Trophoblast cell (in vitro differentiated cells and primary cell): Measurements from ENCODE around the gene GSTA3.
"Not testable (repeated sequence)": the region's sequence is repeated elsewhere in the genome, so short reads cannot be mapped to it uniquely, and the experiment has no call there.

ENCODE experiments used
- DNase-seq, 2 donors: peaks; one replicate each; pipeline ENCODE4 v3.0.0-alpha.2; 2016
- H2AFZ ChIP-seq: 2 replicates; pipeline ENCODE4 v1.6.1; 2013; ENCODE audit warnings: low read length, moderate library complexity, mild to moderate bottlenecking; ENCODE audit not compliant: insufficient read depth, poor library complexity
- H2AK5ac ChIP-seq: 2 replicates; pipeline ENCODE4 v1.6.1; 2013; ENCODE audit warnings: mild to moderate bottlenecking, low read length
- H2BK120ac ChIP-seq: 2 replicates; pipeline ENCODE4 v1.6.1; 2013; ENCODE audit warnings: low read length, mild to moderate bottlenecking, moderate library complexity; ENCODE audit not compliant: insufficient read depth, poor library complexity
- H2BK12ac ChIP-seq: 2 replicates; pipeline ENCODE4 v1.6.1; 2013; ENCODE audit warnings: mild to moderate bottlenecking, low read length, moderate library complexity
- H2BK5ac ChIP-seq: 2 replicates; pipeline ENCODE4 v1.6.1; 2013; ENCODE audit warnings: low read length, low read depth, moderate library complexity, mild to moderate bottlenecking; ENCODE audit not compliant: poor library complexity
- H3K14ac ChIP-seq: 2 replicates; pipeline ENCODE4 v1.6.1; 2013; ENCODE audit warnings: mild to moderate bottlenecking, low read length
- H3K18ac ChIP-seq: 2 replicates; pipeline ENCODE4 v1.6.1; 2013; ENCODE audit warnings: mild to moderate bottlenecking, low read length
- H3K23ac ChIP-seq: 2 replicates; pipeline ENCODE4 v1.6.1; 2013; ENCODE audit warnings: low read length
- H3K27ac ChIP-seq: 2 replicates; pipeline ENCODE4 v1.5.1; 2013; ENCODE audit warnings: low read depth, mild to moderate bottlenecking, inconsistent platforms, low read length, moderate library complexity
- H3K27me3 ChIP-seq: 2 replicates; pipeline ENCODE4 v1.6.1; 2013; ENCODE audit warnings: inconsistent platforms, mild to moderate bottlenecking, low read length, moderate library complexity; ENCODE audit not compliant: insufficient read depth
- H3K36me3 ChIP-seq, 2 experiments: 1 replicate in 1 of 2; 2 replicates in 1 of 2; pipeline ENCODE4 v1.6.1; 2013; ENCODE audit warnings: low read length in 2 of 2, mild to moderate bottlenecking in 2 of 2, moderate library complexity in 1 of 2; ENCODE audit not compliant: insufficient read depth in 2 of 2, control insufficient read depth in 1 of 2
- H3K4ac ChIP-seq: 2 replicates; pipeline ENCODE4 v1.6.1; 2013; ENCODE audit warnings: low read depth, mild to moderate bottlenecking, low read length, moderate library complexity
- H3K4me1 ChIP-seq, 2 experiments: 1 replicate in 1 of 2; 2 replicates in 1 of 2; pipeline ENCODE4 v1.6.1; 2013; ENCODE audit warnings: low read length in 2 of 2, mild to moderate bottlenecking in 2 of 2, moderate library complexity in 1 of 2; ENCODE audit not compliant: insufficient read depth in 2 of 2, control insufficient read depth in 1 of 2
- H3K4me2 ChIP-seq: 2 replicates; pipeline ENCODE4 v1.6.1; 2013; ENCODE audit warnings: inconsistent platforms, mild to moderate bottlenecking, low read length, moderate library complexity
- H3K4me3 ChIP-seq: 2 replicates; pipeline ENCODE4 v1.5.1; 2013; ENCODE audit warnings: mild to moderate bottlenecking, low read depth, low read length, inconsistent platforms
- H3K79me1 ChIP-seq: one replicate; pipeline ENCODE4 v1.6.1; 2013; ENCODE audit warnings: low read length
- H3K79me2 ChIP-seq: 2 replicates; pipeline ENCODE4 v1.6.1; 2013; ENCODE audit warnings: low read length, mild to moderate bottlenecking; ENCODE audit not compliant: control insufficient read depth, insufficient read depth, poor library complexity
- H3K9ac ChIP-seq: 2 replicates; pipeline ENCODE4 v1.6.1; 2013; ENCODE audit warnings: mild to moderate bottlenecking, low read length
- H3K9me3 ChIP-seq: 2 replicates; pipeline ENCODE4 v1.6.1; 2013; ENCODE audit warnings: low read depth, mild to moderate bottlenecking, control low read depth, inconsistent platforms, low read length; ENCODE audit not compliant: insufficient read depth
- H4K12ac ChIP-seq: 2 replicates; pipeline ENCODE4 v1.6.1; 2013; ENCODE audit warnings: low read depth, mild to moderate bottlenecking, low read length, moderate library complexity
- H4K8ac ChIP-seq: 2 replicates; pipeline ENCODE4 v1.6.1; 2013; ENCODE audit warnings: low read depth, mild to moderate bottlenecking, low read length, moderate library complexity
- H4K91ac ChIP-seq: one replicate; pipeline ENCODE4 v1.6.1; 2013; ENCODE audit warnings: low read depth, mild to moderate bottlenecking, low read length, moderate library complexity
- WGBS: extraction: QIAGEN DNeasy Blood & Tissue Kit; methylation state at CpG from one replicate; pipeline ENCODE4 v1.1.7; 2013; ENCODE audit warnings: missing lambda C conversion rate; ENCODE audit not compliant: insufficient read length, insufficient coverage; ENCODE audit errors: extremely low coverage; 5-methylcytosine and 5-hydroxymethylcytosine counted together

The GSTA3 gene

GRCh38 chr6:52921743-52922142 is 12.2 kb upstream of the GSTA3 start:
- no peak overlapping the region for H4K8ac ChIP-seq
- H3K79me2 ChIP-seq = no peaks in the 10 kb centered on the region
- H3K4me1 ChIP-seq = peaks cover 9 to 12% of the 10 kb centered on the region in 2 experiments
- no peak overlapping the region for H3K9ac ChIP-seq
- peak overlapping the region; percentile 0 for H4K91ac ChIP-seq
- H3K27me3 ChIP-seq = no peaks in the 10 kb centered on the region
- peaks cover 4% of the 10 kb centered on the region for H3K79me1 ChIP-seq
- no peak overlapping the region for H2BK5ac ChIP-seq
- no peak overlapping the region for H2BK12ac ChIP-seq
- no CpG with 5 or more reads among the region's 6 CpGs for WGBS
- no peak overlapping the region for H3K23ac ChIP-seq
- H3K9me3 ChIP-seq = no peaks in the 10 kb centered on the region
- H2AFZ ChIP-seq = no peak overlapping the region
- DNase-seq = peak in 1 of 2 donors; percentile 46
- H3K14ac ChIP-seq = no peak overlapping the region
- no peak overlapping the region for H2BK120ac ChIP-seq
- H3K27ac ChIP-seq = peak overlapping the region; percentile 50
- no peak overlapping the region for H3K4ac ChIP-seq
- H3K4me2 ChIP-seq = no peak overlapping the region
- no peak overlapping the region for H3K4me3 ChIP-seq
- H3K18ac ChIP-seq = no peak overlapping the region
- no peaks in the 10 kb centered on the region for H3K36me3 ChIP-seq
- H2AK5ac ChIP-seq = no peak overlapping the region
- H4K12ac ChIP-seq = no peak overlapping the region

- not testable (repeated sequence) for H3K9ac ChIP-seq, H3K18ac ChIP-seq, H3K14ac ChIP-seq, H4K91ac ChIP-seq, H3K36me3 ChIP-seq, H4K12ac ChIP-seq, H3K27ac ChIP-seq, H3K4me3 ChIP-seq, H2AK5ac ChIP-seq, H3K23ac ChIP-seq, H3K4me2 ChIP-seq, H2BK12ac ChIP-seq, H2BK120ac ChIP-seq, H2BK5ac ChIP-seq, H3K9me3 ChIP-seq, H2AFZ ChIP-seq, H3K4ac ChIP-seq, H3K27me3 ChIP-seq, H3K79me2 ChIP-seq, H3K79me1 ChIP-seq, H4K8ac ChIP-seq
- DNase-seq = peak; percentile 40 to 76
- WGBS = no CpG with 5 or more reads among the region's 1 CpG
- H3K4me1 ChIP-seq = peaks cover 9 to 12% of the 10 kb centered on the region in 2 experiments
Measured at GRCh38 chr6:52919511-52919910, 10.0 kb upstream of the GSTA3 start.

- H2AK5ac ChIP-seq, H3K4ac ChIP-seq, H3K14ac ChIP-seq, H2AFZ ChIP-seq, H3K4me2 ChIP-seq, H4K12ac ChIP-seq, H3K27me3 ChIP-seq, H2BK120ac ChIP-seq, H3K79me2 ChIP-seq, H2BK12ac ChIP-seq, H3K4me3 ChIP-seq, H4K91ac ChIP-seq, H3K27ac ChIP-seq, H2BK5ac ChIP-seq, H3K18ac ChIP-seq, H4K8ac ChIP-seq, H3K36me3 ChIP-seq, H3K9ac ChIP-seq, H3K79me1 ChIP-seq, H3K23ac ChIP-seq, H3K9me3 ChIP-seq: not testable (repeated sequence)
- WGBS = no CpG with 5 or more reads among the region's 1 CpG
- DNase-seq = peak in 1 of 2 donors; percentile 23
- H3K4me1 ChIP-seq = peaks cover 9 to 12% of the 10 kb centered on the region in 2 experiments
Measured at GRCh38 chr6:52918771-52919170, 9.3 kb upstream of the GSTA3 start.

- not testable (repeated sequence) for H3K4me3 ChIP-seq, H4K91ac ChIP-seq, H3K36me3 ChIP-seq, H4K8ac ChIP-seq, H2AFZ ChIP-seq, H2BK120ac ChIP-seq, H3K18ac ChIP-seq, H4K12ac ChIP-seq, H3K27me3 ChIP-seq, H2BK5ac ChIP-seq, H2AK5ac ChIP-seq, H3K79me1 ChIP-seq, H3K27ac ChIP-seq, H3K23ac ChIP-seq, H3K4me2 ChIP-seq, H3K9me3 ChIP-seq, H3K79me2 ChIP-seq, H2BK12ac ChIP-seq, H3K14ac ChIP-seq, H3K4ac ChIP-seq, H3K9ac ChIP-seq
- peak; percentile 81 to 85 for DNase-seq
- peaks cover 9 to 12% of the 10 kb centered on the region in 2 experiments for H3K4me1 ChIP-seq
- no CpG with 5 or more reads among the region's 9 CpGs for WGBS
Measured at GRCh38 chr6:52918027-52918686, 8.7 kb upstream of the GSTA3 start.
